LNCaP clone FGC (cell line): Measurements from ENCODE around the gene ARHGAP45.
"Not testable (repeated sequence)": the region's sequence is repeated elsewhere in the genome, so short reads cannot be mapped to it uniquely, and the experiment has no call there.

Experiments
- DNase-seq: peaks from one replicate; pipeline ENCODE4 v3.0.0-alpha.2; 2011; ENCODE audit warnings: low read depth
- H3K4me3 ChIP-seq: 2 replicates; pipeline ENCODE4 v1.5.1; 2011; ENCODE audit warnings: mild to moderate bottlenecking, low read depth, low read length, control low read depth
- CTCF ChIP-seq: IDR thresholded peaks from 2 replicates; pipeline ENCODE4 v1.5.1; 2012; ENCODE audit warnings: mild to moderate bottlenecking; ENCODE audit not compliant: control insufficient read depth, insufficient read depth; ENCODE audit errors: extremely low read depth

The ARHGAP45 gene

GRCh38 chr19:1019980-1020867 is 46.7 kb upstream of the ARHGAP45 start:
- H3K4me3 ChIP-seq: peak overlapping the region; percentile 89
- DNase-seq: no peak

GRCh38 chr19:1020868-1021425 is 46.0 kb upstream of the ARHGAP45 start, which contains the start of gene TMEM259:
Gene TMEM259, minus strand, starts transcription at chr19:1021123. Its CDS starts 127 bp downstream, at chr19:1020996.
- H3K4me3 ChIP-seq: peak within 1 kb of the TSS; percentile 89
- TF ChIP-seq CTCF: no peak
- DNase-seq: peak; percentile 89

More at GRCh38 chr19:1019980-1020867, 46.7 kb upstream of the ARHGAP45 start:
- no peak for TF ChIP-seq CTCF

- H3K4me3 ChIP-seq, DNase-seq: not testable (repeated sequence)
Measured at GRCh38 chr19:1023883-1024188, 43.1 kb upstream of the ARHGAP45 start.

GRCh38 chr19:1025080-1025479 is 41.9 kb upstream of the ARHGAP45 start:
- not testable (repeated sequence) for DNase-seq, H3K4me3 ChIP-seq

- H3K4me3 ChIP-seq: peak within 1 kb of the TSS; percentile 69
- DNase-seq: no peak
Measured at GRCh38 chr19:1025960-1026782, 40.8 kb upstream of the ARHGAP45 start, which contains the start of gene CNN2. Gene CNN2, plus strand, starts transcription at chr19:1026608. Its CDS starts 54 bp downstream, at chr19:1026662.

GRCh38 chr19:1026783-1027649 is 40.0 kb upstream of the ARHGAP45 start:
- peak overlapping the region; percentile 69 for H3K4me3 ChIP-seq
- no peak for TF ChIP-seq CTCF
- no peak for DNase-seq

More at GRCh38 chr19:1025960-1026782, 40.8 kb upstream of the ARHGAP45 start, which contains the start of gene CNN2:
- no peak for TF ChIP-seq CTCF

- no peak overlapping the region for H3K4me3 ChIP-seq
- TF ChIP-seq CTCF: no peak
- no peak for DNase-seq
Measured at GRCh38 chr19:1027650-1028061, 39.3 kb upstream of the ARHGAP45 start.
